Measurements from ENCODE around the gene APBB2. TPM values are rescaled to one million over a fixed set of nuclear protein-coding genes. Genes with fewer than 3 reads are reported as not detected.

APBB2 gene
- total RNA-seq, 4 donors from 2014 or later, result 139 to 248 (median 203) TPM

DNA sequence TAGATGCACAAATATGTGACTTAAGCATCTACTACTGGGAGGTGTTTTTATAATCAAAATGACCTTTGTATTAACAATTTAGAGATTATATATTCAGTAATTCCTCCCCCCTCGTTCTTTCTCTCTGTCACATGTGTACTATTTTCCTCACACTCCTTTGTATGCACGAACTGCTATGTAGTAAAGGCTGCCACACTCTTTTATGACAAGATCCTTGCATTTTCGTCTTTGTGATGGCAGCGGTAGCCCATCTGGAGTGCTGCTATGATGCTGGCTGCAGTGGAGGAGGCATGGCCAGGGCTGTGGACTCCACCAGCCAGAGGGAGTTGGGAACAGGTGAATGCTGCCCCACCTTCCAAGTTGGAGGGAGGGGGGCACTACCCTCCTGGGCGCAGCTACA lies 248.3 kb downstream of the APBB2 start:
- WGBS, 2 donors, result 79 to 87% methylated on average over 4 of the region's 5 CpGs
- no peaks in the 10 kb centered on the region for H3K27me3 ChIP-seq
- no peak for TF ChIP-seq EP300 (IDR thresholded peaks at IDR 0.05)
- TF ChIP-seq, protein P1, sequence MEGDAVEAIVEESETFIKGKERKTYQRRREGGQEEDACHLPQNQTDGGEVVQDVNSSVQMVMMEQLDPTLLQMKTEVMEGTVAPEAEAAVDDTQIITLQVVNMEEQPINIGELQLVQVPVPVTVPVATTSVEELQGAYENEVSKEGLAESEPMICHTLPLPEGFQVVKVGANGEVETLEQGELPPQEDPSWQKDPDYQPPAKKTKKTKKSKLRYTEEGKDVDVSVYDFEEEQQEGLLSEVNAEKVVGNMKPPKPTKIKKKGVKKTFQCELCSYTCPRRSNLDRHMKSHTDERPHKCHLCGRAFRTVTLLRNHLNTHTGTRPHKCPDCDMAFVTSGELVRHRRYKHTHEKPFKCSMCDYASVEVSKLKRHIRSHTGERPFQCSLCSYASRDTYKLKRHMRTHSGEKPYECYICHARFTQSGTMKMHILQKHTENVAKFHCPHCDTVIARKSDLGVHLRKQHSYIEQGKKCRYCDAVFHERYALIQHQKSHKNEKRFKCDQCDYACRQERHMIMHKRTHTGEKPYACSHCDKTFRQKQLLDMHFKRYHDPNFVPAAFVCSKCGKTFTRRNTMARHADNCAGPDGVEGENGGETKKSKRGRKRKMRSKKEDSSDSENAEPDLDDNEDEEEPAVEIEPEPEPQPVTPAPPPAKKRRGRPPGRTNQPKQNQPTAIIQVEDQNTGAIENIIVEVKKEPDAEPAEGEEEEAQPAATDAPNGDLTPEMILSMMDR (IDR thresholded peaks at IDR 0.05), result no peak
- TF ChIP-seq POLR2A (IDR thresholded peaks at IDR 0.05), result no peak
- no peak overlapping the region for H3K4me3 ChIP-seq
- H3K4me1 ChIP-seq, result peaks cover 0 to 18% (median 0%) of the 10 kb centered on the region in 4 donors
- no peaks in the 10 kb centered on the region for H3K9me3 ChIP-seq
- H3K27ac ChIP-seq, result no peak overlapping the region
- H3K36me3 ChIP-seq, result peaks cover 0 to 22% (median 0%) of the 10 kb centered on the region in 3 donors
- DNase-seq (ENCODE audit: low spot score in 2 of 2), result no peak

DNA sequence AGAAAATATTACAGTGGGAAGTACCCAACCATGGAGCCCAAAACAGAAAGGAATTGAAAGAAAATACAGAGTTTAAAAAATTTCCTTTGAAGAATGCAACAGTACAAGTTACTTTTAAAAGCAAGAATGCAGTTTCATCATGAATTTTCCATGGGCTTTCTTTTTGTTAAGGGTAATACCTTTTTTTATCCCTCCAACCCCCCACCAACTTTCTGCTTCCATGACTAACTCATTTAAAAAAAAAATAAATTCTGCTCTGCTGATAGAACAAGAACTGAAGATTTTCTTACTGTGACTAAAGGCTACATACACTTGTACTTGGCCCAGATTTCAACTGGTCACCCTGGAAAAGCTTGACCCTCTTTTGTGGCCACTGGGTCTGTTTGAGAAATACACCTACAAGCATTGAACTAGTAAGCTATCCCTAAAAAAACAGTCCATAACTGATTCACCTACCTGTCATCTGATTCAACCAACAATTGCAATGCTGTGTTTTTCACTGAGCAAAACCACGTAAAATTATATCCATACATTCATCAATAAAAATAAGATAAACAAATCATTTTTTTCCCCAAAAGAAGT lies 250.4 kb downstream of the APBB2 start:
- TF ChIP-seq EP300 (IDR thresholded peaks at IDR 0.05) (no peak), POLR2A (IDR thresholded peaks at IDR 0.05) (no peak)
- TF ChIP-seq, protein P1 (IDR thresholded peaks at IDR 0.05), result no peak
- H3K4me3 ChIP-seq, result no peak overlapping the region
- H3K4me1 ChIP-seq, result peaks cover 0 to 18% (median 0%) of the 10 kb centered on the region in 4 donors
- peaks cover 0 to 5% (median 0%) of the 10 kb centered on the region in 4 donors for H3K9me3 ChIP-seq
- no peak for DNase-seq (ENCODE audit: low spot score in 2 of 2)
- WGBS, 2 donors, result 92 to 96% methylated on average over 1 of the region's 1 CpG
- H3K27ac ChIP-seq, result no peak overlapping the region
- no peaks in the 10 kb centered on the region for H3K27me3 ChIP-seq
- H3K36me3 ChIP-seq, result peaks cover 0 to 16% (median 0%) of the 10 kb centered on the region in 3 donors

DNA sequence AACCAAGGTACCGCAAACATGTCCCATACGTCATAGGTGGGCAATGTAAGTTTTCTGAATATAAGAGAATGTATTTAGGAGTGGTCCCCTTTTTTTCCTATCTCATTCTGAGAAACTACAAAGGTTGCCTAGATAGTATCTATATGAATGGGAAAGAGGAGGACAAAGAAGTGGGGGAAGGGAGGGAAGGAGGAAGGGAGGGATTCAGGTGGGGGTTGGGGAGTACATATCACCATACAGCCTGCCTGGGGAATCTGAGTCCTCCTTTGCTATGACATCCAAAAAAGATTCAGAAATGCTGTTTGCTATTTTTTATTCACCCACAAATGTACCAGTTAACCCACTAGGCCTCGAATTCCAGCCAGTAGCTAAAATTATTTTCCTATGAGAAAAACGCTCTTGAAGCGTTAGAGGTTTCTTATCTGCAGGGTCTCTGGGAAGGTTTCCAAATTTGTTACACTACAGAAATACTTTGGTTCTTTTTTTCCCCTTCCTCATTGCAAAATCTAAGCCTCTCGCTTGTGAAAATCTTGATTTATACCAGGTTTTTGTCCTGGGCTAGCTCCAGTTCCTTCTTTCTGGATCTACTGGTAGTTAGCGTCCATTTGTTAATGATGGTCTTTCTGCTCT lies 251.7 kb downstream of the APBB2 start:
- H3K27ac ChIP-seq, result no peak overlapping the region
- no peak overlapping the region for H3K4me3 ChIP-seq
- 78 to 88% methylated on average over 7 of the region's 7 CpGs for WGBS, 2 donors
- TF ChIP-seq, protein P1 (IDR thresholded peaks at IDR 0.05), result no peak
- TF ChIP-seq EP300 (IDR thresholded peaks at IDR 0.05) (no peak), POLR2A (IDR thresholded peaks at IDR 0.05) (no peak)
- H3K27me3 ChIP-seq, result no peaks in the 10 kb centered on the region
- peaks cover 0 to 8% (median 0%) of the 10 kb centered on the region in 4 donors for H3K4me1 ChIP-seq
- H3K36me3 ChIP-seq, result peaks cover 0 to 16% (median 0%) of the 10 kb centered on the region in 3 donors
- peaks cover 0 to 5% (median 0%) of the 10 kb centered on the region in 4 donors for H3K9me3 ChIP-seq
- no peak for DNase-seq (ENCODE audit: low spot score in 2 of 2)

DNA sequence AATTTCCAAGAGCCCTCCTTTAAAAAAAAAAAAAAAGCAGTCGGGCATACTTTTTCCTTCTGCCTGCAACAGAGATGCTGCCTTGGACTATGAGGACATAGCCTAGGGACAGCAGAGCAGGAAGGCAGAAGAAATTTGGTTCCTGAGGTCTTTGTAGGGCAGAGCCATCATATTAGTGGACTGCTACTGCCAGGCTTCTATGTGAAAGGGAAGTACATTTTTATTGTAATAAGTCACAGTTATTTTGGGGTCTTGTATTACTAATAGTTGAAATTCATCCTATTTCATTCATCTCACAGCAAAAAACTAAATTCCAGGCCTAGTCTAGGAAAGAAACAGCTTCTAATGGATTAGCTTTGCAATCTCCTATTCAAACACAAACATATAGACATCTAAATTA lies 253.4 kb downstream of the APBB2 start:
- no peaks in the 10 kb centered on the region for H3K27me3 ChIP-seq
- H3K27ac ChIP-seq, result no peak overlapping the region
- DNase-seq (ENCODE audit: low spot score in 2 of 2), result no peak
- 96 to 100% methylated on average over 1 of the region's 1 CpG for WGBS, 2 donors
- TF ChIP-seq, protein P1 (IDR thresholded peaks at IDR 0.05), result no peak
- TF ChIP-seq EP300 (IDR thresholded peaks at IDR 0.05) (no peak), POLR2A (IDR thresholded peaks at IDR 0.05) (no peak)
- peaks cover 0 to 19% (median 0%) of the 10 kb centered on the region in 4 donors for H3K4me1 ChIP-seq
- H3K4me3 ChIP-seq, result no peak overlapping the region
- no peaks in the 10 kb centered on the region for H3K36me3 ChIP-seq
- H3K9me3 ChIP-seq, result peaks cover 0 to 5% (median 0%) of the 10 kb centered on the region in 4 donors

DNA sequence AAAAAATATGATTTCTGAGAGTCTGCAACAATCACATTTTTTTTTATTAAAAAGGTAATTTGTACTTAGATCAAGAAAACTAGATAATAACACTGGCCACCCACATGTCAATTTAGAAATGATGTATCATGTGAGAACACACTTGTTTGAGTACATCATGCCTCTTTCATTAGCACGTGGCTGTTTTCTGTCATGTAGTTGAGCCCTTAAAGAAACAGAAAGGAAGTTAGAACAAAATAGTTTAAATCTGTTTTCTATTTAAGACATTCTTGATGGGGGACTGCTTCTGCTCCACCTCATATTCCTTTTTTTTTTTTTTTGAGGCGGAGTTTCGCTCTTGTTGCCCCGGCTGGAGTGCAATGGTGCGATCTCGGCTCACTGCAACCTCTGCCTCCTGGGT lies 257.1 kb downstream of the APBB2 start:
- 88 to 91% methylated on average over 6 of the region's 6 CpGs for WGBS, 2 donors
- Histone ChIP-seq H3K36me3 (no peaks in the 10 kb centered on the region), H3K27ac (peak overlapping the region in 1 of 4 donors; percentile 57)

More for the DNA sequence above, 257.1 kb downstream of the APBB2 start:
- no peak for DNase-seq (ENCODE audit: low spot score in 2 of 2)
- no peaks in the 10 kb centered on the region for H3K27me3 ChIP-seq
- peaks cover 0 to 5% (median 0%) of the 10 kb centered on the region in 4 donors for H3K9me3 ChIP-seq
- H3K4me3 ChIP-seq, result no peak overlapping the region
- TF ChIP-seq, protein P1 (IDR thresholded peaks at IDR 0.05), result no peak
- TF ChIP-seq EP300 (IDR thresholded peaks at IDR 0.05) (no peak), POLR2A (IDR thresholded peaks at IDR 0.05) (no peak)
- H3K4me1 ChIP-seq, result peaks cover 0 to 53% (median 11%) of the 10 kb centered on the region in 4 donors

Measured in tibial nerve (tissue), 4 donors.